Measurements from ENCODE around the gene SPSB1.

The SPSB1 gene

GRCh38 chr1:9249534-9250410 is 42.9 kb upstream of the SPSB1 start:
- peak; percentile 23 to 37 for DNase-seq (ENCODE audit: low read depth in 1 of 2, low spot score in 1 of 2)
- TF ChIP-seq JUND (IDR thresholded peaks at IDR 0.05; ENCODE audit: low read depth) = no peak
- in situ Hi-C loops (cut with HindIII; ENCODE audit: low pct_unique_long_range_greater_than_20kb, low sequenced_read_pairs) = no loop called here

- no peak for DNase-seq (ENCODE audit: low read depth in 1 of 2, low spot score in 1 of 2)
- TF ChIP-seq JUND (IDR thresholded peaks at IDR 0.05; ENCODE audit: low read depth) = no peak
- in situ Hi-C loops (cut with HindIII; ENCODE audit: low pct_unique_long_range_greater_than_20kb, low sequenced_read_pairs) = no loop called here
Measured at GRCh38 chr1:9250411-9251381, 42.0 kb upstream of the SPSB1 start.

- in situ Hi-C loops (cut with HindIII; ENCODE audit: low pct_unique_long_range_greater_than_20kb, low sequenced_read_pairs) = no loop called here
- no peak for DNase-seq (ENCODE audit: low read depth in 1 of 2, low spot score in 1 of 2)
- no peak for TF ChIP-seq JUND (IDR thresholded peaks at IDR 0.05; ENCODE audit: low read depth)
Measured at GRCh38 chr1:9251501-9251900, 41.2 kb upstream of the SPSB1 start.

GRCh38 chr1:9253004-9253403 is 39.7 kb upstream of the SPSB1 start:
- no peak for TF ChIP-seq JUND (IDR thresholded peaks at IDR 0.05; ENCODE audit: low read depth)
- no peak for DNase-seq (ENCODE audit: low read depth in 1 of 2, low spot score in 1 of 2)
- in situ Hi-C loops (cut with HindIII; ENCODE audit: low pct_unique_long_range_greater_than_20kb, low sequenced_read_pairs) = no loop called here

- TF ChIP-seq JUND (IDR thresholded peaks at IDR 0.05; ENCODE audit: low read depth) = no peak
- DNase-seq (ENCODE audit: low read depth in 1 of 2, low spot score in 1 of 2) = no peak
- in situ Hi-C loops (cut with HindIII; ENCODE audit: low pct_unique_long_range_greater_than_20kb, low sequenced_read_pairs) = no loop called here
Measured at GRCh38 chr1:9253453-9254105, 39.1 kb upstream of the SPSB1 start.

GRCh38 chr1:9256332-9256731 is 36.4 kb upstream of the SPSB1 start:
- in situ Hi-C loops (cut with HindIII; ENCODE audit: low pct_unique_long_range_greater_than_20kb, low sequenced_read_pairs) = no loop called here
- no peak for DNase-seq (ENCODE audit: low read depth in 1 of 2, low spot score in 1 of 2)

GRCh38 chr1:9257851-9258250 is 34.8 kb upstream of the SPSB1 start:
- in situ Hi-C loops (cut with HindIII; ENCODE audit: low pct_unique_long_range_greater_than_20kb, low sequenced_read_pairs) = no loop called here
- no peak for TF ChIP-seq JUND (IDR thresholded peaks at IDR 0.05; ENCODE audit: low read depth)
- no peak for DNase-seq (ENCODE audit: low read depth in 1 of 2, low spot score in 1 of 2)

More at GRCh38 chr1:9256332-9256731, 36.4 kb upstream of the SPSB1 start:
- TF ChIP-seq JUND (IDR thresholded peaks at IDR 0.05; ENCODE audit: low read depth) = no peak

GRCh38 chr1:9258629-9259028 is 34.1 kb upstream of the SPSB1 start:
- in situ Hi-C loops (cut with HindIII; ENCODE audit: low pct_unique_long_range_greater_than_20kb, low sequenced_read_pairs) = no loop called here
- TF ChIP-seq JUND (IDR thresholded peaks at IDR 0.05; ENCODE audit: low read depth) = no peak
- DNase-seq (ENCODE audit: low read depth in 1 of 2, low spot score in 1 of 2) = no peak

- no peak for TF ChIP-seq JUND (IDR thresholded peaks at IDR 0.05; ENCODE audit: low read depth)
Measured at GRCh38 chr1:9260059-9260766, 32.5 kb upstream of the SPSB1 start.

GRCh38 chr1:9261496-9261895 is 31.2 kb upstream of the SPSB1 start:
- in situ Hi-C loops (cut with HindIII; ENCODE audit: low pct_unique_long_range_greater_than_20kb, low sequenced_read_pairs) = no loop called here
- no peak for DNase-seq (ENCODE audit: low read depth in 1 of 2, low spot score in 1 of 2)
- no peak for TF ChIP-seq JUND (IDR thresholded peaks at IDR 0.05; ENCODE audit: low read depth)

More at GRCh38 chr1:9260059-9260766, 32.5 kb upstream of the SPSB1 start:
- no peak for DNase-seq (ENCODE audit: low read depth in 1 of 2, low spot score in 1 of 2)
- in situ Hi-C loops (cut with HindIII; ENCODE audit: low pct_unique_long_range_greater_than_20kb, low sequenced_read_pairs) = no loop called here

- DNase-seq (ENCODE audit: low read depth in 1 of 2, low spot score in 1 of 2) = no peak
Measured at GRCh38 chr1:9262096-9262986, 30.4 kb upstream of the SPSB1 start.

More at GRCh38 chr1:9262096-9262986, 30.4 kb upstream of the SPSB1 start:
- no peak for TF ChIP-seq JUND (IDR thresholded peaks at IDR 0.05; ENCODE audit: low read depth)
- in situ Hi-C loops (cut with HindIII; ENCODE audit: low pct_unique_long_range_greater_than_20kb, low sequenced_read_pairs) = no loop called here

All from T47D (cell line).